Measurements from ENCODE around the gene PLP2. TPM values are rescaled to one million over a fixed set of nuclear protein-coding genes. Genes with fewer than 3 reads are reported as not detected.

Gene PLP2
- total and polyA plus RNA-seq, 8 donors, result 42.7 to 241 (median 53.5) TPM

DNA sequence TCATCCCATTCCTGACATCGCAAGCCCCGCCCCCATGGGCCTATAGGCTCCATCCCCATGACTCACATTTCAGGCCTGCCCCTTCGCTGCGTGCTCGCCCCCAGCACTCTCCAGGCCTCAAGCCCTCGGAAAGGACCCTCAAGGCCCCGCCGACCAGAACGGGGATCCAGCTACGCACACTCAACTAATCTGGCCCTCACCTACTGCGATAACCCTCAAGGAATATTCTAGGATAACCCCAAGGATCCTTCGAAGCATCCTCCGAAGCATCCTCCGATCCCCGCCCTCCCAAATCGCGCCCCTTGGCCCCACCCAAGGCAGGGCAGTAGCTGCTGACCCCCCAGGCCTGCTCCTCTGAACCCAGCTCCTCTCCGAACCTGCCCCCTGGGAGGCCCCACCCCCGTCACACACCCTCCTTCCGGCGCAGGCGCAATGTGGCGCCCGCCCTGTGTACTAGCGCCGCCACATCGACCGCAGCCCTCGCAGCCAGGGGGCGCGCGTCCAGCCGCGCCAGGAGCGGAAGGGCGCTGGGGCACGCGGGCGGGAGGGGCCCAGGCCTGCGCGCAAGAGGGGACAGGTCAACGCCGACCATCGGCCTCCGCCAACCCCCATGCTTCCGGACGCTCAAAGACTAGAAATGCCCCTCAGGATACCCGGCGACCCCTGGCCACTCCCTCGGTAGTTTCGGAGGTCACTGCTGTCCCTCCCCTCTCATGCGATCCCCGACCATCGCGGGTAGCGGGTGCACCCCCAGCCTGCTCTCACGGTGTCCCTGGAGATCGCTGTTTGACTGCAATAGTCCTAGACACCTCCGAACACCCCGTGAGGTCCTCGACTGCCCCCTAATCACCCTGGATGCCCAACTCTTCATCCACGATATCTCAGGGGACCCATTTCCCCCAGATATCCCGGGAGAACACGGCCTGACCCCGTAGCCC is 15.5 kb upstream of the PLP2 start:
- TF ChIP-seq, protein P1, sequence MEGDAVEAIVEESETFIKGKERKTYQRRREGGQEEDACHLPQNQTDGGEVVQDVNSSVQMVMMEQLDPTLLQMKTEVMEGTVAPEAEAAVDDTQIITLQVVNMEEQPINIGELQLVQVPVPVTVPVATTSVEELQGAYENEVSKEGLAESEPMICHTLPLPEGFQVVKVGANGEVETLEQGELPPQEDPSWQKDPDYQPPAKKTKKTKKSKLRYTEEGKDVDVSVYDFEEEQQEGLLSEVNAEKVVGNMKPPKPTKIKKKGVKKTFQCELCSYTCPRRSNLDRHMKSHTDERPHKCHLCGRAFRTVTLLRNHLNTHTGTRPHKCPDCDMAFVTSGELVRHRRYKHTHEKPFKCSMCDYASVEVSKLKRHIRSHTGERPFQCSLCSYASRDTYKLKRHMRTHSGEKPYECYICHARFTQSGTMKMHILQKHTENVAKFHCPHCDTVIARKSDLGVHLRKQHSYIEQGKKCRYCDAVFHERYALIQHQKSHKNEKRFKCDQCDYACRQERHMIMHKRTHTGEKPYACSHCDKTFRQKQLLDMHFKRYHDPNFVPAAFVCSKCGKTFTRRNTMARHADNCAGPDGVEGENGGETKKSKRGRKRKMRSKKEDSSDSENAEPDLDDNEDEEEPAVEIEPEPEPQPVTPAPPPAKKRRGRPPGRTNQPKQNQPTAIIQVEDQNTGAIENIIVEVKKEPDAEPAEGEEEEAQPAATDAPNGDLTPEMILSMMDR (IDR thresholded peaks at IDR 0.05), result peak; percentile 58 to 81
- no peaks in the 10 kb centered on the region for H3K9me3 ChIP-seq
- H3K27ac ChIP-seq, result peak overlapping the region; percentile 90 to 95
- H3K4me3 ChIP-seq, result peak overlapping the region; percentile 27 to 45
- H3K27me3 ChIP-seq, result no peaks in the 10 kb centered on the region
- ATAC-seq, result peak; percentile 96
- H3K4me1 ChIP-seq, result peaks cover 0 to 6% of the 10 kb centered on the region in 2 donors
- intact Hi-C loops (cut with DNase I), result no loop called here
- no peaks in the 10 kb centered on the region for H3K36me3 ChIP-seq
- peak; percentile 76 to 96 (median 91) for DNase-seq

- H3K9me3 ChIP-seq, result no peaks in the 10 kb centered on the region
- H3K27ac ChIP-seq, result no peak overlapping the region
- DNase-seq, result no peak
- ATAC-seq, result no peak
- intact Hi-C loops (cut with DNase I), result no loop called here
- no peaks in the 10 kb centered on the region for H3K36me3 ChIP-seq
- no peaks in the 10 kb centered on the region for H3K27me3 ChIP-seq
- peaks cover 0 to 6% of the 10 kb centered on the region in 2 donors for H3K4me1 ChIP-seq
- TF ChIP-seq, protein P1 (IDR thresholded peaks at IDR 0.05), result no peak
- H3K4me3 ChIP-seq, result no peak overlapping the region
Measured at GRCh38 chrX:49157194-49157593, 14.5 kb upstream of the PLP2 start.

DNA sequence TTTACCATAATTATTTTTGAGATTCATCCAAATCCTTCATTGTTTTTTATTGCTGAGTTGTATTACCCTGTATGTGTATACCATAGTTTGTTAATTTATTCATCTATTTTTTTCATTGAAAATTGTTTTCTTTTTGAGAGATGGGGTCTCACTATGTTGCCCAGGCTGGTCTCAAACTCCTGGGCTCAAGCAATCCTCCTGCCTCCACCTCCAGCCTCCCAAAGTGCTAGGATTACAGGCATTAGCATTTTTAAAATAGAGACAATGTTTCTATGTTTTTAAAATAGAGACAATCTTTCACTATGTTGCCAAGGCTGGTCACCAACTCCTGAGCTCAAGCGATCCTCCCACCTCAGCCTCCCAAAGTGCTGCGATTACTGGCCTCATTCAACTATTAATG is 10.8 kb upstream of the PLP2 start:
- Histone ChIP-seq H3K27ac (no peak overlapping the region), H3K4me1 (peaks cover 0 to 5% of the 10 kb centered on the region in 2 donors), H3K9me3 (no peaks in the 10 kb centered on the region), H3K4me3 (no peak overlapping the region), H3K27me3 (no peaks in the 10 kb centered on the region), H3K36me3 (no peaks in the 10 kb centered on the region)
- DNase-seq (no peak), ATAC-seq (no peak)
- intact Hi-C loops (cut with DNase I), result no loop called here
- TF ChIP-seq, protein P1 (IDR thresholded peaks at IDR 0.05), result no peak

DNA sequence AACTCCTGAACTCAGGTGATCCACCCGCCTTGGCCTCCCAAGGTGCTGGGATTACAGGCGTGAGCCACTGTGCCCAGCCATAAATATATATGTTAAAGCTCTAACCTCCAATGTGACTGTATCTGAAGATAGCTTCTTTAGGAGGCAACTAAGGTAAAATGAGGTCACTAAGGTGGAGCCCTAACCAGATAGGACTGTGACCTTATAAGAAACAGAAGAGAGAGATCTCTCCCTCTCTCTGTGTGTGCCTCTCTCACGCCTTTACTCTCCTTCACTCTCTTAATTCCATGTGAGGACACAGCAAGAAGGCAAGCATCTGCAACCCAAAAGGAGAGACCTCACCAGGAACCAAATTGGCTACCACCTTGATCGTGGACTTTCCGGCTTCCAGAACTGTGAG is 10.1 kb upstream of the PLP2 start:
- no peak overlapping the region for H3K27ac ChIP-seq
- intact Hi-C loops (cut with DNase I), result no loop called here

DNA sequence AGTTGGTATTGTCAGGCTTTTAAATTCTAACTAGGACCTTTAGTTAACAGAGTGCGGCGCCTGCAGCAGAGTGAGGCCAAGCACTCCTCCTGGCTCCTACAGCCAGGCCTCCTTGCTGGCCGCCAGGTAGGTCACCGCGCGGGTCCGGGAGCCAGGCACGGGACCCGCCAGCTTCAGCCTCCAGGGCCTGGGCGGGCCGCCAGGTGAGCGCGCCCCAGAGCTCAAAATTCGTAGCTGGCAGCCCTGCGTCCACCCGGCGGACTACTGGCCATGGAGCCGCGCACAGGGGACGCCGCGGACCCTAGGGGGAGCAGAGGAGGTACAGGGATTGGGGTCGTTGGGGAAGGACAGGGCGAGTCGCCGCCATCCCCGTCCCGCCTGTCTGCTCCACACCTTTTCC is 9.1 kb upstream of the PLP2 start, which contains the start of gene MAGIX:
TSS of gene MAGIX (plus strand) at position 139 of the 400 bp plus-strand sequence. CDS start at position 271, 132 bp downstream.
- DNase-seq, result no peak
- peak; percentile 5 for ATAC-seq
- intact Hi-C loops (cut with DNase I), result no loop called here
- Histone ChIP-seq H3K27ac (peak within 1 kb of the TSS; percentile 89 to 92), H3K9me3 (no peaks in the 10 kb centered on the region), H3K27me3 (no peaks in the 10 kb centered on the region), H3K4me1 (peaks cover 5 to 7% of the 10 kb centered on the region in 2 donors), H3K4me3 (peak within 1 kb of the TSS; percentile 7 to 39), H3K36me3 (no peaks in the 10 kb centered on the region)
- TF ChIP-seq, protein P1 (IDR thresholded peaks at IDR 0.05), result no peak

More for the DNA sequence above, 10.1 kb upstream of the PLP2 start:
- TF ChIP-seq, protein P1 (IDR thresholded peaks at IDR 0.05), result no peak
- Histone ChIP-seq H3K4me3 (no peak overlapping the region), H3K4me1 (peaks cover under 1 to 5% of the 10 kb centered on the region in 2 donors), H3K36me3 (no peaks in the 10 kb centered on the region), H3K9me3 (no peaks in the 10 kb centered on the region), H3K27me3 (no peaks in the 10 kb centered on the region)
- ATAC-seq, result no peak
- DNase-seq, result no peak

All from left lung (tissue), 10 donors.